ENCODE measurements around the gene COL10A1.

GRCh38 chr6:116078522-116078921 lies 47.4 kb downstream of the COL10A1 start:
- TF ChIP-seq CTCF (IDR thresholded peaks at IDR 0.05 in 8 of 11, conservative IDR thresholded peaks at IDR 0.05 in 3 of 11) (no peak), POLR2AphosphoS5 (IDR thresholded peaks at IDR 0.05) (no peak), POLR2A (IDR thresholded peaks at IDR 0.05) (no peak)
